ENCODE data around the gene EHBP1L1. TPM values are rescaled to one million over a fixed set of nuclear protein-coding genes. Genes with fewer than 3 reads are reported as not detected.
A peak's percentile ranks its signal among the peaks of the same experiment; 100 is the strongest.

EHBP1L1 gene
- total and polyA plus RNA-seq, 4 donors, result 53.2 to 316 (median 250) TPM

- Histone ChIP-seq H3K4me3 (ENCODE audit: low read length in 2 of 2) (no peak overlapping the region), H3K4me1 (ENCODE audit: control insufficient read depth in 1 of 2, insufficient read depth in 2 of 2, low read length in 2 of 2) (no peaks in the 10 kb centered on the region), H3K36me3 (ENCODE audit: control insufficient read depth in 1 of 2, insufficient read depth in 2 of 2, low read length in 1 of 2) (no peaks in the 10 kb centered on the region), H3K9me3 (ENCODE audit: control insufficient read depth, low read length) (no peaks in the 10 kb centered on the region), H3K27me3 (ENCODE audit: control insufficient read depth in 1 of 2, insufficient read depth in 2 of 2, low read length in 1 of 2) (no peaks in the 10 kb centered on the region), H3K27ac (ENCODE audit: low read depth in 1 of 2, low read length in 2 of 2) (no peak overlapping the region)
- ATAC-seq (ENCODE audit: low FRiP score) (no peak), DNase-seq (peak in 1 of 2 donors; percentile 88)
- intact Hi-C loops (cut with DNase I), result no loop called here
- WGBS, 2 donors, result 89 to 92% methylated on average over 34 to 35 of the region's 35 CpGs
Observed at GRCh38 chr11:65640483-65641296, 64.8 kb downstream of the EHBP1L1 start.

DNA sequence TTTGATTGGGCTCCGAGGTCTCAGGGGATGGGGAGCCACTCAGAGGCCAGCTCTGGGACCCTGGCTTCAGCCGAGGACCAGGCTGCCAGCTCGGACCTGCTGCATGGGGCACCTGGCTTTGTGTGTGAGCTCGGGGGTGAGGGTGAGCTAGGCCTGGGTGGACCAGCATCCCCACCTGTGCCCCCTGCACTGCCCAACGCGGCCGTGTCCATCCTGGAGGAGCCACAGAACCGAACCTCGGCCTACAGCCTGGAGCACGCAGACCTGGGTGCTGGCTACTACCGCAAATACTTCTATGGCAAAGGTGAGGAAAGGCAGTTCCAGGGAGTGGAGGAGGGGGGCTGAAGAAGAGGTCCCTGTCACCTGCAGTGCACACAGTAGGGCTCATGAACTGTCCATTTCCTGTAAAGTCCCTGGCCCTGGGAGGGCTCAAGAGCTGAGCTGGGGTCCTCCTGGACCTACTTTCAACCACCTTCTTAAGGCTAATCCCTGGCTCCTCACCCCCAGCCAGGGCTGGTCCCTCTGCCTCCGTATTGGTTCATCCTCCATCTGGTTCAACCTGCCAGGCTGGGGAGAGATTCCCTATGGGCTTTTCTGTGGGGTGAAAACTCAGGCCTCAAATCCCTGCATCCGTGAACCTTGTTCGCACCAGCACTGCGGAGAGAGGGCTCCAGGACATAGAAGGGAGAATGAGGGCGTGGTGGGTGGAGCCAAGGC is 65.6 kb downstream of the EHBP1L1 start:
- ATAC-seq (ENCODE audit: low FRiP score) (no peak), DNase-seq (no peak)
- Histone ChIP-seq H3K9me3 (ENCODE audit: control insufficient read depth, low read length) (no peaks in the 10 kb centered on the region), H3K27ac (ENCODE audit: low read depth in 1 of 2, low read length in 2 of 2) (no peak overlapping the region), H3K4me3 (ENCODE audit: low read length in 2 of 2) (no peak overlapping the region), H3K36me3 (ENCODE audit: control insufficient read depth in 1 of 2, insufficient read depth in 2 of 2, low read length in 1 of 2) (no peaks in the 10 kb centered on the region), H3K4me1 (ENCODE audit: control insufficient read depth in 1 of 2, insufficient read depth in 2 of 2, low read length in 2 of 2) (no peaks in the 10 kb centered on the region), H3K27me3 (ENCODE audit: control insufficient read depth in 1 of 2, insufficient read depth in 2 of 2, low read length in 1 of 2) (no peaks in the 10 kb centered on the region)
- 89 to 90% methylated on average over 16 of the region's 16 CpGs for WGBS, 2 donors
- intact Hi-C loops (cut with DNase I), result no loop called here

Small RNAs within 50 kb of the gene (microRNA-seq; reads per million reads assigned to microRNA genes)
- 0 reads per million in 2 donors for gene MIR4690

Other genes starting within 250 kb of the EHBP1L1 start
- gene DPF2, start 242.2 kb upstream of the EHBP1L1 start, total RNA-seq, result 10 to 100 TPM; 51.3 to 59.6 TPM
- 10 to 100 TPM; 16.4 to 41.1 TPM for gene DPF2, start 242.2 kb upstream of the EHBP1L1 start, polyA plus RNA-seq
- under 1 TPM in 1 of 2 donors, not detected in 1; 0.16 TPM for gene TIGD3, start 221.3 kb upstream of the EHBP1L1 start, total RNA-seq
- gene TIGD3, start 221.3 kb upstream of the EHBP1L1 start, polyA plus RNA-seq, result under 1 TPM in 1 of 2 donors, not detected in 1; 0.88 TPM
- 10 to 100 TPM in 1 of 2 donors, 1 to 10 TPM in 1; 9.1 to 16.0 TPM for gene SLC25A45, start 193.4 kb upstream of the EHBP1L1 start, total RNA-seq
- gene SLC25A45, start 193.4 kb upstream of the EHBP1L1 start, polyA plus RNA-seq, result 10 to 100 TPM in 1 of 2 donors, 1 to 10 TPM in 1; 5.6 to 10.7 TPM
- 10 to 100 TPM; 27.8 to 39.5 TPM for gene FRMD8, start 189.4 kb upstream of the EHBP1L1 start, total RNA-seq
- gene FRMD8, start 189.4 kb upstream of the EHBP1L1 start, polyA plus RNA-seq, result 10 to 100 TPM; 16.8 to 19.2 TPM
- gene NEAT1, start 153.3 kb upstream of the EHBP1L1 start, total RNA-seq, result 1,000 to 10,000 TPM; 1,566 to 1,734 TPM
- gene NEAT1, start 153.3 kb upstream of the EHBP1L1 start, polyA plus RNA-seq, result 1,000 to 10,000 TPM in 1 of 2 donors, 100 to 1,000 TPM in 1; 239 to 1,307 TPM
- gene MALAT1, start 77.0 kb upstream of the EHBP1L1 start, total RNA-seq, result over 10,000 TPM; 16,103 to 18,225 TPM
- 100 to 1,000 TPM; 228 to 370 TPM for gene MALAT1, start 77.0 kb upstream of the EHBP1L1 start, polyA plus RNA-seq
- 10 to 100 TPM; 74.0 to 74.4 TPM for gene SCYL1, start 51.0 kb upstream of the EHBP1L1 start, total RNA-seq
- 10 to 100 TPM; 31.3 to 98.9 TPM for gene SCYL1, start 51.0 kb upstream of the EHBP1L1 start, polyA plus RNA-seq
- gene LTBP3, start 17.7 kb upstream of the EHBP1L1 start, total RNA-seq, result 100 to 1,000 TPM; 280 to 473 TPM
- gene LTBP3, start 17.7 kb upstream of the EHBP1L1 start, polyA plus RNA-seq, result 100 to 1,000 TPM in 1 of 2 donors, 10 to 100 TPM in 1; 40.1 to 467 TPM
- gene ZNRD2, start 5.6 kb upstream of the EHBP1L1 start, total RNA-seq, result 10 to 100 TPM; 21.7 to 29.3 TPM
- 10 to 100 TPM; 37.1 to 42.5 TPM for gene ZNRD2, start 5.6 kb upstream of the EHBP1L1 start, polyA plus RNA-seq
- 10 to 100 TPM; 49.5 to 64.3 TPM for gene FAM89B, start 3.5 kb upstream of the EHBP1L1 start, total RNA-seq
- gene FAM89B, start 3.5 kb upstream of the EHBP1L1 start, polyA plus RNA-seq, result 10 to 100 TPM; 67.5 to 83.4 TPM
- 1 to 10 TPM in 1 of 2 donors, under 1 TPM in 1; 0.93 to 1.3 TPM for gene KCNK7, start 19.7 kb downstream of the EHBP1L1 start, total RNA-seq
- gene KCNK7, start 19.7 kb downstream of the EHBP1L1 start, polyA plus RNA-seq, result 1 to 10 TPM in 1 of 2 donors, not detected in 1; 7.3 TPM
- gene MAP3K11, start 38.2 kb downstream of the EHBP1L1 start, total RNA-seq, result 10 to 100 TPM; 51.3 to 87.9 TPM
- gene MAP3K11, start 38.2 kb downstream of the EHBP1L1 start, polyA plus RNA-seq, result 10 to 100 TPM; 34.2 to 78.8 TPM
- 10 to 100 TPM; 24.8 to 28.8 TPM for gene PCNX3, start 39.7 kb downstream of the EHBP1L1 start, total RNA-seq
- gene PCNX3, start 39.7 kb downstream of the EHBP1L1 start, polyA plus RNA-seq, result 10 to 100 TPM in 1 of 2 donors, 1 to 10 TPM in 1; 3.9 to 50.0 TPM
- gene SIPA1, start 62.0 kb downstream of the EHBP1L1 start, total RNA-seq, result 10 to 100 TPM; 67.0 to 75.1 TPM
- 100 to 1,000 TPM in 1 of 2 donors, 10 to 100 TPM in 1; 25.2 to 147 TPM for gene SIPA1, start 62.0 kb downstream of the EHBP1L1 start, polyA plus RNA-seq
- gene RELA, start 86.9 kb downstream of the EHBP1L1 start, total RNA-seq, result 100 to 1,000 TPM in 1 of 2 donors, 10 to 100 TPM in 1; 98.2 to 108 TPM
- gene RELA, start 86.9 kb downstream of the EHBP1L1 start, polyA plus RNA-seq, result 10 to 100 TPM; 28.8 to 73.8 TPM
- gene KAT5, start 136.2 kb downstream of the EHBP1L1 start, total RNA-seq, result 10 to 100 TPM; 59.8 to 64.4 TPM
- 100 to 1,000 TPM in 1 of 2 donors, 10 to 100 TPM in 1; 29.2 to 120 TPM for gene KAT5, start 136.2 kb downstream of the EHBP1L1 start, polyA plus RNA-seq
- 10 to 100 TPM; 53.5 to 57.6 TPM for gene RNASEH2C, start 144.7 kb downstream of the EHBP1L1 start, total RNA-seq
- 100 to 1,000 TPM in 1 of 2 donors, 10 to 100 TPM in 1; 80.1 to 113 TPM for gene RNASEH2C, start 144.7 kb downstream of the EHBP1L1 start, polyA plus RNA-seq
- gene AP5B1, start 204.9 kb downstream of the EHBP1L1 start, total RNA-seq, result 10 to 100 TPM; 15.7 to 16.7 TPM
- 10 to 100 TPM in 1 of 2 donors, 1 to 10 TPM in 1; 3.3 to 10.8 TPM for gene AP5B1, start 204.9 kb downstream of the EHBP1L1 start, polyA plus RNA-seq
- not detected for gene OVOL1, start 211.0 kb downstream of the EHBP1L1 start, total RNA-seq
- 1 to 10 TPM in 1 of 2 donors, under 1 TPM in 1; 0.28 to 3.9 TPM for gene OVOL1, start 211.0 kb downstream of the EHBP1L1 start, polyA plus RNA-seq